Tibial nerve (tissue), 4 donors: ENCODE measurements around the gene ZFPM1.

Experiments used
- EP300 ChIP-seq, 2 donors: sonication (generic); formaldehyde crosslinking; IDR thresholded peaks; one replicate each; pipeline ENCODE4 v1.6.1; 2017; ENCODE audit warnings: antibody characterized with exemption in 2 of 2, mild to moderate bottlenecking in 1 of 2
- POLR2A ChIP-seq, 2 donors: fragments of 450-650 bp; IDR thresholded peaks; one replicate each; pipeline ENCODE4 v1.6.1; 2017; ENCODE audit warnings: antibody characterized with exemption in 2 of 2, mild to moderate bottlenecking in 2 of 2, moderate library complexity in 2 of 2
- TF ChIP-seq, protein P1 (sequence below), 5 experiments: fragments of 200-600 bp in 3 of 5; fragments of 450-650 bp in 2 of 5; sonication (generic) in 3 of 5; IDR thresholded peaks; one replicate each; pipeline ENCODE4 v1.5.1; 2016 to 2019; ENCODE audit warnings: antibody characterized with exemption in 5 of 5, mild to moderate bottlenecking in 3 of 5, moderate library complexity in 2 of 5

DNA sequence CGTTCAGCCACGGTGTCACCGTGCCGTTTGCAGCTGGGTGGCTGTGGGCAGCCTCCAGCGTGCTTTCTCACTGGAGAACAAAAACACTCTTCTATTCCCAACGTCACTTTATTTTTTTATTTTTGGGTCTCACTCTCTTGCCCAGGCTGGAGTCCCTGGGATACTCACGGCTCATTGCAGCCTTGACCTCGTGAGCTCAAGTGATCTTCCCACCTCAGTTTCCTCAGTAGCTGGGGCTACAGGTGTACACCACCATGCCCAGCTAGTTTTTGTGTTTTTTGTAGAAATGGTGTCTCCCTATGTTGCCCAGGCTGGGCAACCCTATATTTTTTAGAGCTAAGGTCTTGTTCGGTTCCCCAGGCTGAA lies 82.8 kb downstream of the ZFPM1 start:
- TF ChIP-seq, protein P1, sequence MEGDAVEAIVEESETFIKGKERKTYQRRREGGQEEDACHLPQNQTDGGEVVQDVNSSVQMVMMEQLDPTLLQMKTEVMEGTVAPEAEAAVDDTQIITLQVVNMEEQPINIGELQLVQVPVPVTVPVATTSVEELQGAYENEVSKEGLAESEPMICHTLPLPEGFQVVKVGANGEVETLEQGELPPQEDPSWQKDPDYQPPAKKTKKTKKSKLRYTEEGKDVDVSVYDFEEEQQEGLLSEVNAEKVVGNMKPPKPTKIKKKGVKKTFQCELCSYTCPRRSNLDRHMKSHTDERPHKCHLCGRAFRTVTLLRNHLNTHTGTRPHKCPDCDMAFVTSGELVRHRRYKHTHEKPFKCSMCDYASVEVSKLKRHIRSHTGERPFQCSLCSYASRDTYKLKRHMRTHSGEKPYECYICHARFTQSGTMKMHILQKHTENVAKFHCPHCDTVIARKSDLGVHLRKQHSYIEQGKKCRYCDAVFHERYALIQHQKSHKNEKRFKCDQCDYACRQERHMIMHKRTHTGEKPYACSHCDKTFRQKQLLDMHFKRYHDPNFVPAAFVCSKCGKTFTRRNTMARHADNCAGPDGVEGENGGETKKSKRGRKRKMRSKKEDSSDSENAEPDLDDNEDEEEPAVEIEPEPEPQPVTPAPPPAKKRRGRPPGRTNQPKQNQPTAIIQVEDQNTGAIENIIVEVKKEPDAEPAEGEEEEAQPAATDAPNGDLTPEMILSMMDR (IDR thresholded peaks at IDR 0.05) = no peak
- no peak for TF ChIP-seq EP300 (IDR thresholded peaks at IDR 0.05)
- TF ChIP-seq POLR2A (IDR thresholded peaks at IDR 0.05) = no peak
